Measurements from ENCODE around the gene MISP. TPM values are rescaled to one million over a fixed set of nuclear protein-coding genes. Genes with fewer than 3 reads are reported as not detected.

MISP gene
- total and polyA plus RNA-seq, 2 of the 8 experiments (the other 6 are each of a cell fraction or from before 2014, with no cell fraction given): 0.43 to 0.45 TPM

DNA sequence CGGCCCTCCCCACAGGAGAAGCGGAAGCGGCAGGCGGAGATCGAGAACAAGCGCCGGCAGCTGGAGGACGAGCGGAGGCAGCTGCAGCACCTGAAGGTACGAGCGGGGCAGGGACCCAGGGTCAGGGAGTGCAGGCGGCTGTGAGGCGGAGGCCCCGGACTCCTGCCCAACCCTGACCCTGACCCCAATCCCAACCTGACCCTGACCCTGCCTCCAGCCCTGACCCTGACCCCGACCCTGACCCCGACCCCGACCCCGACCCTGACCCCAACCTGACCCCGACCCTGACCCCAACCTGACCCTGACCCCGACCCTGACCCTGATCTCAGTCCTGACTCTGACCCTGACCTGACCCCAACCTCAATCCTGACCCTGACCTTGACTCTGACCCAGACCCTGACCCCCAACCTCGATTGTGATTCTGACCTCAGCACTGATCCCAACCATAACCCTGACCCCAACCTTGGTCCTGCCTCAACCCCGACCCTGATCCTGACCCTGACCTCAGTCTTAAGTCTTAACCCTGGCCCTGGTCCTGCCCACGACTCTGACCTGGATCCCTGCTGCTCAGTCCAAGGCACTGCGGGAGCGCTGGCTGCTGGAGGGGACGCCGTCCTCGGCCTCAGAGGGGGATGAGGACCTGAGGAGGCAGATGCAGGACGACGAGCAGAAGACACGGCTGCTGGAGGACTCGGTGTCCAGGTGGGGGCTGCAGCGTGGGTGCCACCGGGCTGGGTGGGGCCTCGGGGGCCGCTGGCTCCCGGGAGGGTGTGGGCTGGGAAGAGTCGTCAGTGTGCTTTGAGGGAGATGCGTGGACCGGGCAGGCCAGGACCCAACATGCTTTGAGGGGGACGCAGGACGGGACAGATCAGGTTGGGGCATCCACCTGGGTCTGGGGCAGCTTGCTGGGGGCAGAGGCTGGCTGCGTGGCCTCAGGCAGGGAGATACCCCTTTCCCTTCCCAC, 23.6 kb upstream of the MISP start:
- Histone ChIP-seq H4K5ac (ENCODE audit: insufficient read length, low read depth, low read length) (no peak overlapping the region), H4K91ac (replicated peaks; ENCODE audit: insufficient read length, low read length) (no peak overlapping the region), H3K27me3 (replicated peaks in 1 of 4; ENCODE audit: control insufficient read depth in 3 of 4, extremely low read depth in 1 of 4, insufficient read depth in 3 of 4, low read length in 3 of 4) (no peaks in the 10 kb centered on the region), H3K9me3 (ENCODE audit: insufficient read depth in 2 of 2, low read depth in 1 of 2, low read length in 1 of 2) (no peaks in the 10 kb centered on the region), H4K20me1 (replicated peaks in 1 of 2; ENCODE audit: control insufficient read depth in 1 of 2, insufficient read depth in 2 of 2, low read length in 2 of 2) (peaks cover 0 to 3% of the 10 kb centered on the region in 2 experiments), H3K23ac (ENCODE audit: insufficient read length) (no peak overlapping the region), H3K14ac (ENCODE audit: insufficient read length) (no peak overlapping the region), H3K4ac (replicated peaks; ENCODE audit: insufficient read length, low read depth, low read length) (no peak overlapping the region), H3K23me2 (ENCODE audit: low read depth, low read length) (no peaks in the 10 kb centered on the region), H3K9ac (replicated peaks in 1 of 4; ENCODE audit: extremely low read depth in 1 of 4, low read depth in 3 of 4, low read length in 3 of 4) (no peak overlapping the region), H3K4me1 (replicated peaks in 1 of 4; ENCODE audit: control insufficient read depth in 3 of 4, insufficient read depth in 4 of 4, low read length in 3 of 4) (no peaks in the 10 kb centered on the region), H3K27ac (ENCODE audit: low read depth, low read length) (no peak overlapping the region), H3K36me3 (ENCODE audit: control insufficient read depth in 2 of 4, insufficient read depth in 4 of 4, low read length in 3 of 4) (no peaks in the 10 kb centered on the region; a peak in 1 of 8 replicates), H3K79me1 (ENCODE audit: low read depth, low read length) (no peaks in the 10 kb centered on the region; the same call in 1 of the 2 replicates), H3K56ac (replicated peaks; ENCODE audit: insufficient read length, low read depth, low read length) (no peak overlapping the region), H2BK5ac (ENCODE audit: low read depth, low read length) (no peak overlapping the region), H2BK120ac (replicated peaks; ENCODE audit: low read depth, low read length) (no peak overlapping the region), H2BK12ac (ENCODE audit: low read depth, low read length) (no peak overlapping the region), H3K79me2 (ENCODE audit: control insufficient read depth in 1 of 2, insufficient read depth in 2 of 2, low read length in 2 of 2) (no peaks in the 10 kb centered on the region), H2BK20ac (ENCODE audit: low read length) (no peak overlapping the region), H2AK5ac (ENCODE audit: low read depth, low read length) (no peak overlapping the region), H2AFZ (ENCODE audit: low read length) (no peak overlapping the region), H3K4me3 (ENCODE audit: extremely low read depth in 1 of 4, insufficient read depth in 2 of 4, low read depth in 3 of 4, low read length in 4 of 4) (no peak overlapping the region), H4K8ac (ENCODE audit: extremely low read depth, insufficient read depth, low read length) (no peak overlapping the region), H3K18ac (ENCODE audit: extremely low read depth, low read length) (no peak overlapping the region), H3K4me2 (ENCODE audit: insufficient read depth in 1 of 2, low read depth in 2 of 2, low read length in 2 of 2) (no peak overlapping the region), H2BK15ac (ENCODE audit: low read length) (no peak overlapping the region)
- ChIA-PET POLR2A (ENCODE audit: partially characterized antibody) (interaction anchor here (1.5 kb wide), 1 partner anchor 156 kb away, joined by 3 read pairs; no protein-coding TSS in a partner anchor), CTCF (ENCODE audit: partially characterized antibody) (interaction anchor here (1.1 to 3.7 kb wide), 3 partner anchors 10 to 20 kb away, joined by 3 to 9 read pairs (median 3); no protein-coding TSS in a partner anchor)
- DNase-seq (ENCODE audit: low read depth in 1 of 2, low spot score in 2 of 2) (no peak), FAIRE-seq (no peak)
- WGBS, 2 experiments (ENCODE audit: extremely low coverage in 1 of 2, insufficient coverage in 1 of 2, insufficient read length in 1 of 2, insufficient replicate concordance in 2 of 2, low coverage in 1 of 2, low lambda C conversion rate in 2 of 2, missing lambda C conversion rate in 1 of 2): 89% methylated on average over 21 of the region's 43 CpGs; no CpG with 5 or more reads in 1 of the 2 experiments
- TF ChIP-seq TAF7 (optimal IDR thresholded peaks at IDR 0.05; ENCODE audit: borderline replicate concordance, low read depth, low read length): no peak
- TF ChIP-seq, protein P1, sequence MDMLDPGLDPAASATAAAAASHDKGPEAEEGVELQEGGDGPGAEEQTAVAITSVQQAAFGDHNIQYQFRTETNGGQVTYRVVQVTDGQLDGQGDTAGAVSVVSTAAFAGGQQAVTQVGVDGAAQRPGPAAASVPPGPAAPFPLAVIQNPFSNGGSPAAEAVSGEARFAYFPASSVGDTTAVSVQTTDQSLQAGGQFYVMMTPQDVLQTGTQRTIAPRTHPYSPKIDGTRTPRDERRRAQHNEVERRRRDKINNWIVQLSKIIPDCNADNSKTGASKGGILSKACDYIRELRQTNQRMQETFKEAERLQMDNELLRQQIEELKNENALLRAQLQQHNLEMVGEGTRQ (IDR thresholded peaks at IDR 0.05; ENCODE audit: low read length): no peak
- TF ChIP-seq RXRA (IDR thresholded peaks at IDR 0.05; ENCODE audit: insufficient read depth, low read depth, low read length): peak; percentile 81; the same call in 1 of the 2 replicates
